ENCODE measurements around the gene LINC00632. TPM values are rescaled to one million over a fixed set of nuclear protein-coding genes. Genes with fewer than 3 reads are reported as not detected.

LINC00632 gene
- total RNA-seq, 1 donor from 2014 or later = 116 TPM

DNA sequence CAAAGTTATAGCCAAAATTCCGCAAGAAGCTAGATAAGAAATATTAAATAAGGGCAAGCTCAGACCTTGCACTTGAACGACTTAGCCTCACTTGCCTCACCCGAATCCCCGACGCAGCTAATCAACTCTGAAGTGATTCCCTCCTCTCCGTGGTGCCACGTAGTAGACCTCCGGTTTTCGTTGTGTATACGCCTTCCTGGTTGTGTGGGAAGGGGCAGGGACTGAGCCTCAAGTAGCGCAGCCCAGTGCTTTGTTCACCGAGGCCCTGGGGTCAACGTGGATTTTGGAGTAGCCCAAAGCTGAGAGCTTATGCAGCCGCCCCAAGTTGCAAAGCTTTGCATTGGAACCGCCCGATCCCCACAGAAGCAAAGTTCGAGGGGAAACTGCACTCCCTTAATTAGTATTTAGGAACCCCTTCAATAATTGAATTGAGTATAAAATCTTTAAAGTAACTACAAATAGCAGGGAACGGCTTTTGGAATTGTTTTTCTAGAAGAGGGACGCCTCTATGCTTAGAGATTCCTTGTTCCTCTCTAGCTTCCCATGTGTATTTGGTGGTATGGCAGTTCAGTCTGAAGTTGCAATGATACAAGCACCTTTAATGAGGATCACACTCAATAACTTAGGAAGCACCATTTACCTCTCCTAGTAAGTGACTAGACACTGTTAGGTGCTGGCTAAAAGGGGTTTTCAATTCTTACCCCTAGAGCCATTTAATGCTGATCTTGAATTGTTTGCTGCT lies 55.7 kb downstream of the LINC00632 start:
- no peak for DNase-seq (ENCODE audit: low spot score)

GRCh38 chrX:140766024-140766611 lies 56.6 kb downstream of the LINC00632 start:
- no peak for DNase-seq (ENCODE audit: low spot score)

GRCh38 chrX:140767646-140768045 lies 58.1 kb downstream of the LINC00632 start:
- no peak for DNase-seq (ENCODE audit: low spot score)

- no peak for DNase-seq (ENCODE audit: low spot score)
These were observed 65.7 kb downstream of the LINC00632 start for GRCh38 chrX:140775211-140775610.

- no peak for DNase-seq (ENCODE audit: low spot score)
These were observed 66.8 kb downstream of the LINC00632 start for GRCh38 chrX:140776320-140776719.

DNA sequence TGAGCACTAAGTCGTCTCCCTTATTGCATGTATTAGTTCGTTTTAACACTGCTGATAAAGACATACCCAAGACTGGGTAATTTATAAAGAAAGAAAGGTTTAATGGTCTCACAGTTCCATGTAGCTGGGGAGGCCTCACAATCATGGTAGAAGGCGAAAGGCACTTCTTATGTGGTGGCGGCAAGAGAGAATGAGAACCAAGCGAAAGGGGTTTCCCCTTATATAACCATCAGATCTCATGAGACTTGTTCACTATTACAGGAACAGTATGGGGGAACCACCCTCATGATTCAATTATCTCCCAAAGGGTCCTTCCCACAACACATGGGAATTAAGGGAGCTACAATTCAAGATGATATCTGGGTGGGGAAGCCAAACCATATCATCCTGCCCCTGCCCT lies 85.1 kb downstream of the LINC00632 start:
- no peak for DNase-seq (ENCODE audit: low spot score)

DNA sequence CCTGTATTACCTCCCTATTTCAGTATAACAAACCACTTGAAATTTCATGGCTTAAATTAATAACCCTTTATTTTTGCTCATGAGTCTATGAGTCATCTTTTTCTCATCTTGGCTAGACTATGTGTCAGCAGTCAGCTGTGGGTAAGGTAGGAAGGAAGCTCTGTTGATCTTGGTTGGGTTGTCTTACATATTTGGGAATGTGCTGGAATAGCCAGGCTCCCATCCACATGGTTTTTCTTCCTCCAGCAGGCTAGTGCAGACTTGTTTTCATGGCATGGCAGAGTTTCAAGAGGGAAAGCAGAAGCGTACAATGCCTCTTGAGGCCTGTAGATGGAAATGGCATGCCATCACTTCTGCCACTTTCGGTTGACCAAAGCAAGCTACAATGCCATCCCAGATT lies 89.7 kb downstream of the LINC00632 start:
- no peak for DNase-seq (ENCODE audit: low spot score)

DNA sequence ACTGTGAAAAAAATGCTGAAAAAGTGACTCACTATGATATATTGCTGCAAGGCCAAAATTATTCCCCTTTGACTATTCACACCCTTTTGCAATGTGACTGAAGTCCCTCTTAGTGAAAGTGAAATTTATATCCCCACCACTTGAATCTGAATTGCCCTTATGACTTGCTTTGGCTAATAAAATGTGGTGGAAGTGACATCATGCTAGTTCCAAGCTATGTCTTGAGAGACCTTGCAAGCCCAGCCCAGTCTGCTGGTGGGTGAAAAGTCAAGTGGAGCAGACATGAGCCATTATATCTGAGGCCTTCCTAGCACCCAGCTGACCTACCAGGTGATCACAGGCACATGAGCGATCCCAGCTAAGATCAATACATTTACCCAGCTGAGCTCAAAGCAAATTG lies 94.7 kb downstream of the LINC00632 start:
- DNase-seq (ENCODE audit: low spot score) = no peak

GRCh38 chrX:140815868-140816267 lies 106.3 kb downstream of the LINC00632 start:
- DNase-seq (ENCODE audit: low spot score) = peak; percentile 42

- DNase-seq (ENCODE audit: low spot score) = no peak
These were observed 108.4 kb downstream of the LINC00632 start for GRCh38 chrX:140817943-140818342.

DNA sequence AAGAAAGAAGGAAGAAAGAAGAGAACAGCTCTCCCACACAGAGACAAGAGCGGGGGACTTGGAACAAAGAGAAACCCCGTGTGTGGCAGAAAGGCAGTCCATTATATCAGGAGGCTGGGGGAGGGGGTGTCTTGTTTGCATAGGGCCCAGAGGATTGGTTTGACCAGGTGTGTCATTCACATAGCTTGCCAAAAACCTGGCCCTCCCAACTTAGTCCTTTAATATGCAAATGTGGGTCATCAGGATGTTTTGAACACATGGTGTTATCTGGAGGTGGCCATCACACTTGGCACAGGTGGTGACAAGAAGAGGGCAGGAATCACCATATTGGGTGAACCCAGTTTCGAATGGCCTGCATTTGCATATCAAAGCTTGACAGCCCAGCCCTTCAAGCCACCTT lies 111.7 kb downstream of the LINC00632 start:
- no peak for DNase-seq (ENCODE audit: low spot score)

DNA sequence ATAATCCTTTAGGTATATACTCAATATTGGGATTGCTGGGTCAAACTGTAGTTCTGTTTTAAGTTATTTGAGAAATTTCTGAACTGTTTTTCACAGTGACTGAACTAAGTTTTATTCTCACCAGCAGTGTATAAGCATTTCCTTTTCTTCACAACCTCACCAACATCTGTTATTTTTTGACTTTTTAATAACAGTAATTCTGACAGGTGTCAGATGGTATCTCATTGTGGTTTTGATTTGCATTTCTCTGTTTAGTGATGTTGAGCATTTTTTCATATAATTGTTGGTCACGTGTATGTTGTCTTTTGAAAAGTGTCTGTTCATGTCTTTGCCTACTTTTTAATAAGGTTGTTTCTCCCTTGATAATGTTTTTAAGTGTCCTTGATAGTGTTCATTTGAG lies 112.6 kb downstream of the LINC00632 start:
- DNase-seq (ENCODE audit: low spot score) = no peak

- DNase-seq (ENCODE audit: low spot score) = no peak
These were observed 113.3 kb downstream of the LINC00632 start for GRCh38 chrX:140822861-140823260.

- DNase-seq (ENCODE audit: low spot score) = no peak
These were observed 127.3 kb downstream of the LINC00632 start for GRCh38 chrX:140836874-140837273.

Other genes starting within 250 kb of the LINC00632 start
- not detected for gene SOX3, start 204.7 kb upstream of the LINC00632 start, total RNA-seq